Measurements from ENCODE around the gene PATJ.

Gene PATJ

DNA sequence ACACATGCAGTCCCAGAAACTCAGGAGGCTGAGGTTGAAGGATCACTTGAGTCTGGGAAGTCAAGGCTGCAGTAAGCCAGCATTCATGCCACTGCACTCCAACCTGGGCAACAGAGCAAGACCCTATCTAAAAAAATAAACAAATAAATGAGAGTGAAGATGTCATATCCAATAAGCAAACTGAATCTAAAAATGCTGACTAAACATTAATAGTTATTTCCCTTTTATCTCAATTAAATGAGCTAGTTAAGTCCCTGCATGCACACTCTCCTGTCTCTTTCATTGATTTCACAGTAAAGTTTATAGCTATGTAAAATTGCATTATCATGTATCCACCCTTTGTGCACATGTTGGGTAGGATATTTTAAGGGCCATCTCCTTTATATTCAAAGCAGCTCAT lies 371.2 kb downstream of the PATJ start:
- TF ChIP-seq, protein P1, sequence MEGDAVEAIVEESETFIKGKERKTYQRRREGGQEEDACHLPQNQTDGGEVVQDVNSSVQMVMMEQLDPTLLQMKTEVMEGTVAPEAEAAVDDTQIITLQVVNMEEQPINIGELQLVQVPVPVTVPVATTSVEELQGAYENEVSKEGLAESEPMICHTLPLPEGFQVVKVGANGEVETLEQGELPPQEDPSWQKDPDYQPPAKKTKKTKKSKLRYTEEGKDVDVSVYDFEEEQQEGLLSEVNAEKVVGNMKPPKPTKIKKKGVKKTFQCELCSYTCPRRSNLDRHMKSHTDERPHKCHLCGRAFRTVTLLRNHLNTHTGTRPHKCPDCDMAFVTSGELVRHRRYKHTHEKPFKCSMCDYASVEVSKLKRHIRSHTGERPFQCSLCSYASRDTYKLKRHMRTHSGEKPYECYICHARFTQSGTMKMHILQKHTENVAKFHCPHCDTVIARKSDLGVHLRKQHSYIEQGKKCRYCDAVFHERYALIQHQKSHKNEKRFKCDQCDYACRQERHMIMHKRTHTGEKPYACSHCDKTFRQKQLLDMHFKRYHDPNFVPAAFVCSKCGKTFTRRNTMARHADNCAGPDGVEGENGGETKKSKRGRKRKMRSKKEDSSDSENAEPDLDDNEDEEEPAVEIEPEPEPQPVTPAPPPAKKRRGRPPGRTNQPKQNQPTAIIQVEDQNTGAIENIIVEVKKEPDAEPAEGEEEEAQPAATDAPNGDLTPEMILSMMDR (IDR thresholded peaks at IDR 0.05; ENCODE audit: control insufficient read depth, insufficient read depth, low read depth, low read length, missing control alignments) = no peak
- H3K4me3 ChIP-seq (ENCODE audit: control insufficient read depth, low read depth, low read length) = no peak overlapping the region
- DNase-seq (ENCODE audit: low read depth) = no peak

DNA sequence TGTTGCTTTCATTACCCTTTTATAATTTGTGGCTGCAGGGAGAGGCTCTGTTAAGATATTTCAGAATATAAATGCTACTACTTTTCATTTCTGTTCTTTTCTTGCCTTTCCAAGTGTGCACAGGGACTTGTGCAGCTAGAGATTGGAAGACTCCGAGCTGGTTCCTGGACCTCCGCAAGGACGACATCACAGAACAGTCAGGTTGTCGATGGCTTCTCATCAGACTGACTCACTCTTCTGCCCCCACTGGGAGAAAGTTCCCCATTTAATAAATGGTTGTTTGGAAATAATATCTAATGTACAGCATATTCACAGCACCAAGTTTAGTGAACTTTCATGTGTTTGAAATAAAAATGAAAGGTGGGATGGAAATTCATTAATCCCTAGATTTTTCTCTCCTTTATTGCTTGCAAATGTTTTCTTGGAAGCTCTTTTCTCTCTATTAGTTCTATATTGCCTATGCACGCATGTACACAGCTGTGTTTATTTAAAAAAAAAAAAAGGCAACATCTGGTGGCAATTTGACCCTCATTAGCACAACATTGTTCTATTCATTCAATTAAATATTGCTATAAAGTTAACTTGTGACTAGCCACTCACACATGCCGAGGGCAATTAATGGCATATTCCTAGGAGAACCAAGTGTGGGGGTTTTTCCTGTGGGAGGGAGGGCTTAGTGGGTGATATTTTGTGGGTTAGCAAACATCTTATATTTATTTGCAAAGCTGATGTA lies 374.9 kb downstream of the PATJ start:
- no peak overlapping the region for H3K4me3 ChIP-seq (ENCODE audit: control insufficient read depth, low read depth, low read length)
- DNase-seq (ENCODE audit: low read depth) = no peak
- TF ChIP-seq, protein P1 (IDR thresholded peaks at IDR 0.05; ENCODE audit: control insufficient read depth, insufficient read depth, low read depth, low read length, missing control alignments) = no peak

- TF ChIP-seq, protein P1 (IDR thresholded peaks at IDR 0.05; ENCODE audit: control insufficient read depth, insufficient read depth, low read depth, low read length, missing control alignments) = no peak
- H3K4me3 ChIP-seq (ENCODE audit: control insufficient read depth, low read depth, low read length) = no peak overlapping the region
- DNase-seq (ENCODE audit: low read depth) = no peak
These were observed 384.5 kb downstream of the PATJ start for GRCh38 chr1:62126579-62127290.

- DNase-seq (ENCODE audit: low read depth) = no peak
- TF ChIP-seq, protein P1 (IDR thresholded peaks at IDR 0.05; ENCODE audit: control insufficient read depth, insufficient read depth, low read depth, low read length, missing control alignments) = no peak
- no peak overlapping the region for H3K4me3 ChIP-seq (ENCODE audit: control insufficient read depth, low read depth, low read length)
These were observed 386.5 kb downstream of the PATJ start for GRCh38 chr1:62128745-62129144.

DNA sequence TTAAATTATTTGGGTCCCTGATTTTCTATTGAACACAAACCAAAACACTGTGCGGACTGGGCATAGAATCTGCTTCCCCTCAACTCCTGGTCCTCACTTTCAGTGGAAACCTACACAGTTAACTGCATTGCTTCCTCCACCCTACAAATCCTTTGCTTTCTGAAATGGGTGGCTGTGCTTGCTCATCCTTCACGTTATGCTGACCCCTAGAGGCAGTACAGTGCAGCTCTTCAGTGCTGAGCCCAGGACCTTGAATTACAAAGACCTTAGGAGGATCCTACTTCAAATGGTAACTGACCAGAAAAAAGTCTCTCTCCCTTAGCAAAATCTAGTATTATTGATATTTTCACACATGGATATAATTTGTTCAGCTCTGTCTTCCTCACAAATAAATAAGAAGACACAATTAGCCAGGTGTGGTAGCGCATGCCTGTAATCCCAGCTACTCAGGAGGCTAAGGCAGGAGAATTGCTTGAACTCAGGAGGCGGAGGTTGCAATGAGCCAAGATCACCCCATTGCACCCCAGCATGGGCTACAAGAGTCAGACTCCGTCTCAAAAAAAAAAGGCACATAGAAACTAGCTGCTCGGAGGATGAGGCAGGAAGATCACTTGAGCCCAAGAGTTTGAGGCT lies 388.9 kb downstream of the PATJ start:
- no peak overlapping the region for H3K4me3 ChIP-seq (ENCODE audit: control insufficient read depth, low read depth, low read length)
- peak; percentile 23 for DNase-seq (ENCODE audit: low read depth)
- TF ChIP-seq, protein P1 (IDR thresholded peaks at IDR 0.05; ENCODE audit: control insufficient read depth, insufficient read depth, low read depth, low read length, missing control alignments) = peak; percentile 77

- H3K4me3 ChIP-seq (ENCODE audit: control insufficient read depth, low read depth, low read length) = no peak overlapping the region
- TF ChIP-seq, protein P1 (IDR thresholded peaks at IDR 0.05; ENCODE audit: control insufficient read depth, insufficient read depth, low read depth, low read length, missing control alignments) = no peak
- DNase-seq (ENCODE audit: low read depth) = no peak
These were observed 395.7 kb downstream of the PATJ start for GRCh38 chr1:62138029-62138428.
